HG03196 (cell line): ENCODE measurements around the gene OR4B1.
"Not testable (repeated sequence)": the region's sequence is repeated elsewhere in the genome, so short reads cannot be mapped to it uniquely, and the experiment has no call there.

ENCODE experiments used
- ATAC-seq: cut with Tn5 transposase; IDR thresholded peaks from one replicate; pipeline ENCODE4 v1.9.1; 2021; ENCODE audit not compliant: unreplicated experiment

OR4B1 gene, protein sequence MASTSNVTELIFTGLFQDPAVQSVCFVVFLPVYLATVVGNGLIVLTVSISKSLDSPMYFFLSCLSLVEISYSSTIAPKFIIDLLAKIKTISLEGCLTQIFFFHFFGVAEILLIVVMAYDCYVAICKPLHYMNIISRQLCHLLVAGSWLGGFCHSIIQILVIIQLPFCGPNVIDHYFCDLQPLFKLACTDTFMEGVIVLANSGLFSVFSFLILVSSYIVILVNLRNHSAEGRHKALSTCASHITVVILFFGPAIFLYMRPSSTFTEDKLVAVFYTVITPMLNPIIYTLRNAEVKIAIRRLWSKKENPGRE

DNA sequence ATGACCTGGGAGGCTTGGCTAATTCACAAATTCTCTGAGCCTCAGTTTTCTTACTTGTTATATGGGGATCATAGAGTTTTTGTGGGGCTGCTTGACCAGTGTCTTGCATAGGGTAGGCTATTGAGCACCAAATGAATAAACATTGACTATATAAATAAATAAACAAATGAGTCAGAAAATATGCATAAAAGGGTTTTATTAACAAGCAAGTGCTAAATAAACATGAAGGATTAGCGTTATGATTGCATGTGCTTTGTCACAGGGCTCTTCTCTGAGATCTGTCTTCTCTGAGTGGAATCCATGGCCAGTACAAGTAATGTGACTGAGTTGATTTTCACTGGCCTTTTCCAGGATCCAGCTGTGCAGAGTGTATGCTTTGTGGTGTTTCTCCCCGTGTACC lies at the start of gene OR4B1:
Gene OR4B1, plus strand, starts transcription at position 301 of the 400 bp plus-strand sequence. Its CDS starts 0 bp downstream, at position 301.
- no peak for ATAC-seq

DNA sequence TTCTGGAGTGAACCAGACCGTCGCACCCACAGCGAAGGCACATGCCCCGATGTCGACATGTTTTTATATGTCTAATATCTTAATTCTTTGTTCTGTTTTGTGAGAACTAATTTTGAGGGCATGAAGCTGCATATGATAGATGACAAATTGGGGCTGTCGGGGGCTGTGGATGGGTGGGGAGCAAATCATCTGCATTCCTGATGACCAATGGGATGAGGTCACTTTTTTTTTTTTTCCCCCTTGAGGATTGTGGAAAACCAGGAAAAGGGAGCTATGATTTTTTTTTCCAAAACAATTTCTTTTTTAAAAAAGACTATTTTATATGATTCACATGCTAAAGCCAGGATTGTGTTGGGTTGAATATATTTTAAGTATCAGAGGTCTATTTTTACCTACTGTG lies 49.2 kb upstream of the OR4B1 start:
- ATAC-seq: no peak

DNA sequence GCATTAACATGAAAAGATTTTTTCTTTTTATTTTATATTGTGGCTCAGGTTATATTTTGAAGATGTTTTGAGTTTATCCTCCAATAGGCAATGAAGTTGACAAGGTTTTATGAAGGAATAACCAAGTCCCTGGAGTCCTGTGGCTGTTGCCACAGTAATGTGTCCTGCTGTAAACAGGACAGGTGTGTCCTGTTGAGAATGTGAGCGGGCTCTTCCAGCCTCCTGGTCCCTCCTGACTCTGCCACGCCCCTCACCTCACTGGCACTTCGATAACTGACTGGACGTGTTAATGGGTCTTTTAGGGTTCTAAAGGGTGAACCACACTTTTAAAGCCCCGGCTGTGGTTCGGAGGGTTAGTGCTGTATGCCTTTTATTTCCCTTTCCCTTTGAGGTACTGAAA lies 47.8 kb upstream of the OR4B1 start:
- no peak for ATAC-seq

DNA sequence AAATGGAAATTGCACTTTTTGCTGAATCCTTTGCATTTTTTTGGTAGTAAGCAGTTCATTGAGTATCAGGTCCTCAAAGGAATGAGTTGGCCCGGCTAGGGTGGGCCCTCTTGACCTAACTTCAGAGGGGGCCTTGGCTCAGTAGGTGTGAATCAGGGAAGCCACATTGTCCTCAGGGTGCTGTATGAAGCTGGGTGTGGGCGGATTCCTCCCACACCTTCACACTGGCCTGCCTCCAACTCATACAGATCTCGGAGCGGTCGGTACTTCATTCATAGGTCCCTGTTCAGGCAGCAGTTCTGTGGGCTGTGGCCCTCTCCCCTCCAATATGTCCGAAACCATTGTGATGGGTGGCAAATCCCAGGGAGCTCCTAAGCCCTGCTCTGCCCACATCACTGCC lies 47.4 kb upstream of the OR4B1 start:
- ATAC-seq: no peak

DNA sequence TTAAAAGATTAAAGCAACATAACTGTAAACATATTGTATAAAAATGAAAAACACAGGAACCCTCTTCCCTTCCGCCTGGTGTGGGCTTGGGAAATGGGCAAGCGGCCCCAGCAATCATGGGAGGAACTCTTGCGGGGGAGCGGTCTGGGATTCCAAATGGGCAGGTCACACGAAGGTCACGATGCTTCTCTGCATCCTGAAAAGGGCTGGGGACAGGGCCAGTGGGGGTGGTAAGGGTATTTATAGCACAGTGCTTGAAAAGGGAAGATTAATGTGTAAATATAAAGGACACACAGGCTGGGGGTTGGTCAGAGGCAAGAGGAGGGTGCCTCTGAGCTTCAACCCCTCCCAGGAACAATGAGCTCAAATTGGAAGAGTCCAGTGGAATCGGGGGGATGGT lies 46.9 kb upstream of the OR4B1 start:
- ATAC-seq: no peak

DNA sequence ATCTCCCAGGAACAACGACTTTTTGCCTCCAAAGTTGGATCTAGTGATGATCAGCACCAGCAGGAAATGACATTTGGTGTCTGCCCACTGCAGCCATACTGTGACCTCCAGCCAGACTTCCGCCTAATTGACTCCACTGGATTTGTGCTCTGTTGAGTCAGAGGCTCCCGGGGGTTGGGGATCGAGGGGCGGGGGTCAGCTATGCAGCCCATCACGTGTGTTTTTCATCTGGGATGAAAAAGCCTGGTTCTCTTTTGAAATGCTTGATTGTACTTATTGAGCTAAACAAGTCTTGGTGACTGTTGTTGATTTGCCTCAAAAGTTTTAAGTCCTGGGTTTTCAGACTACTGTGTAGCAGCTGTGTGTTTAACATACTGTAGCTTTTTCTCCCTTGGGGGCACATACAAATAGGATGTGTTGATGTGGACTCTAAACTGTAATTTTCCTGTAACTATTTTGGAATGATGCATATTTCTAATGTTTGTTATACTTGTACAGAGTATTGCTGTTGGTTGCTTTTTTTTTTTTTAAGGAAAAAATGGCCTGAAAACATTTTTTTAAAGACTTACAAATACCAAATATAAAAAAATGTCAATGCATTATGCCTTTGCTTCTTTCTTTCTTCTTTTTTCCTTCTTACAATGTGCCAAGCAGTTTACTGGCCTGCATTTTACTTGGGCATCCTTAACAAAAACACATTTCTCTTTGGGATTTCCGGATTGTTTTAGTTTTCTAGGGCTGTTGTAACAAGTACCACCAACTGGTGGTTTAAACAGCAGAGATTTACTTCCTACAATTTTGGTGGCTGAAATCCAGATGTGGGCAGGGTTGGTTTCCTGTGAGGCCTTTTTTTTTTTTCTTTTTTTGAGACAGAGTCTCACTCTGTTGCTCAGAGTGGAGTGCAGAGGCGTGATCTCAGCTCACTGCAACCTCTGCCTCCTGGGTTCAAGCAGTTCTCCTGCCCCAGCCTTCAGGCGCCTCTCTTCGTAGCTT lies 46.1 kb upstream of the OR4B1 start:
- no peak for ATAC-seq

DNA sequence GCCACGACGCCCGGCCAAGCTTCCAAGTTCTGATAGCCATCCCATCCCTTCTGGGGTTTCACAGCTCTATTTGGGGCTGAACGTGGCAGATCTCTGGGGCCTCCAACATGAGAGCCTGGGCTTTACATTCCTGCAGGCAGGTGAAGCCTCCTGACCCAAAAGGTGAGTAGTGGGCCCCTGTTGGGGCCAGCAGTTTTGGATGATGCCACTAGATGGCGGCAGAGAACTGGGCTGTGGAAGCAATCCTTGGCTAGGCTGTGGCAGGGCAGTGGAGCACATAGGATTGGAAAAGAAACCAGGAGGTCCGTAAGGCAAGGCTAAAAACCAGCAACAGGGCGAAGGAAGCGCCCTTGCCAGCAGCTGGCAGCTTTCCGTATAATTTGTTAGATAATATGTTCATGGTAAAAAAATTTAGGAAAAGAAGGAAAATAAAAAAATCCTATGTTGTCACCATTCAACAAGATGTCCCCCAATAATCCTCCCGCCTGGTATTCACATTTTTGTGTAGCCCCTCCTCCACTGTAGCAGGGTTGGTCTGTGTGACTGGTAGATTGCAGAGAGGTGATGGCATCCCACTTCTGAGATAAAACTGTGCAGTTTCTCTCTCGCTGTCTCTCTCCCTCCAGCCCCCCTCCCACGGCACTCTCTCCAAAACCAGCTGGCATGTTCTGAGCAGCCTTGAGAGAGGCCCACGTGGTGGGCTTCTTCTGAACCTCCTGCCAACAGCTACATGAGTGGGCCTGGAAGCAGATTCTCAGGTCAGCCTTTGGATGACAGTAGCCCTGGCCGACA lies 43.6 kb upstream of the OR4B1 start:
- no peak for ATAC-seq

DNA sequence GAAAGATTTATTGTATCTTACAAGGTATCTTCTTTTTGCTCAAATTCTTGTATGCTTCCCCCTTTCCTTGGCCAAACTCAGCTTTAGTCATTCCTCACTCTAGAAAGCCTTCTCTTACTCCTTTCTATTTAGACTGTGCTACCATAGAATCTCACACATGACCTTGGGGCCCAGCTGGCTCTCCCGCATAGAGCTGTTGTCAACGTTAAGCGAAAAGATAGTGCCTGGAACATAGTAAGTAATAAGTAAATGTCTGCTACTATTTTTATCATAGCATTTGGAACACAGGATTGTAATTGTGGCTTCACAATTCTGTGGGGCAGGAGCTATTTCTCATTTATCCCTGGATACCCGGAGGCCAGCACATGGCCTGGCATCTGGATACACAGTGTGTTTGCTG lies 38.9 kb upstream of the OR4B1 start:
- ATAC-seq: no peak

DNA sequence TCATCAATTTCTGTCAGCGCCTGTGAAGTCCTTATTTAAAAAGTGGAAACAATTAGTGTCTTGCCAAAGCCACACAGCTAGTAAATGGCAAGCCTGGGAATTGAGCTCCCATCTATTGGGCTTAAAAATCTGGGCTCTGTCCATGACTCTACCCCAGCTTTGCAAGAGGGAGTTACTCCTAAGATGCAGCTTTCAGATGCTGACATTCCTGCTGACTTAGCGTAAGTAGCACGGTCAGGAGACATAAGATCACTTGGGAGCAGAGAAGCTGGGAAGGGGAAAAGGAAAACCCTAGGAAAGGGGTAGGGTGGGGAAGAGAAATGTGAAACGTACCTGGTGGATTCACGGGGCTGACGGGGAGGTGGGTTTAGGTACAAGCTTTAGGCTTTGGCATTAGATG lies 36.0 kb upstream of the OR4B1 start:
- ATAC-seq: no peak

DNA sequence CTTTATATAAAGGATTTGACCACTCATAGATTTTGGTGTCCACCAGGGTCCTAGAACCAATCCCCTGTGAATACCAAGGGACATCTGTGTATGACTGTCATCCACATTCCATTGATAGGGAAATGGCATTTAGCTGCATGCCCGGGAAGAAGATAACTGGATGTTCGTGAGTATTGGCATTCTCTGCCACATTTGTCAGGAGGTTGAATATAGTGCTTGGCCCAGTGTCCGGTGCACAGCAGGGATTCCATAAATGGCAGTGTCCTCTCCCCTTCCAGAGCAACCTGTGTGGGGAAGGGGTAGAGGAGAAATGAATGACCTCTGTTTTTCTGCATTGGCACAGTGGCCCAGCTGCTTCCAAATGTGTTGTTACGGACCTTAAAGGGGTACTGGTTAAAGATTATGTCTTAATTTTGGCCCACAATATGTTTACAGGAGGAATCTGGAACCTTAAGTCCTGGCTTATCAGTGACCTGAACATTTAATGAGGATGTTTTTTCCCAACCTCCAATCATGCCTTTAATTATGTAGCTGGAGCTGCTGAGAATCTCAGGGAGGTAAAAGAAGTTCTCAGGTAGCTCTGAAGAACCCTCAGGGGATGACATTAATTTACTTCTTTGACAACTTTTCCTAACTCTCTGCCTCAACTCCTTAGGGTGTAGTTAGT lies 33.6 kb upstream of the OR4B1 start:
- no peak for ATAC-seq

DNA sequence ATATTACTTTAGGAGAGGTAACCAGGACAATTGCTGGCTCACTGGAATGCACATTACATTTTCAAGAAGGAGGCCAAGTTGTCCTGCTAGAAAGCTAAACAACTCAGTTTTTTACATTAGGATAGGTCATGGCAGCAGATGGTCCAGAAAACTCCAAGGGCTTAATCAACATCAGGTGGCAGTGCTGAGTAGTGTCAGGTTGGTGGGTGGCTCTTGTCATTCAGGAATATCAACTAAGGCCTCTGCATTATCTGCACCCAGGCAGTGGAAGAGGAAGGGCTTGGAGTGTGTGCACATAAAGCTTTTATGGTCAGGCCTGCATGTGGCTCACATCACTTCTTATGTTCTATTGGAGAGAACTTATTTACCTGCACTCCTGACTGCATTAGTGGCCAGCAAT lies 32.2 kb upstream of the OR4B1 start:
- ATAC-seq: no peak

DNA sequence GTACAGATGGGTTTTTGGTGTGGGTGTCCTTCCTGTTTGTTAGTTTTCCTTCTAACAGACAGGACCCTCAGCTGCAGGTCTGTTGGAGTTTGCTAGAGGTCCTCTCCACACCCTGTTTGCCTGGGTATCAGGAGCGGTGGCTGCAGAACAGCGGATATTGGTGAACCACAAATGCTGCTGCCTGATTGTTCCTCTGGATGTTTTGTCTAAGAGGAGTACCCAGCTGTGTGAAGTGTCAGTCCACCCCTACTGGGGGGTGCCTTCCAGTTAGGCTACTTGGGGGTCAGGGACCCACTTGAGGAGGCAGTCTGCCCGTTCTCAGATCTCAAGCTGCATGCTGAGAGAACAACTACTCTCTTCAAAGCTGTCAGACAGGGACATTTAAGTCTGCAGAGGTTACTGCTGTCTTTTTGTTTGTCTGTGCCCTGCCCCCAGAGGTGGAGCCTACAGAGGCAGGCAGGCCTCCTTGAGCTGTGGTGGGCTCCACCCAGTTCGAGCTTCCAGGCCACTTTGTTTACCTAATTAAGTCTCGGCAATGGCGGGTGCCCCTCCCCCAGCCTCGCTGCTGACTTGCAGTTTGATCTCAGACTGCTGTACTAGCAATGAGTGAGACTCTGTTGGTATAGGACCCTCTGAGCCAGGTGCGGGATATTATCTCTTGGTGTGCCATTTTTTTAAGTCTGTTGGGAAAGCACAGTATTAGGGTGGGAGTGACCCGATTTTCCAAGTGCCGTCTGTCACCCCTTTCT lies 25.5 kb upstream of the OR4B1 start:
- ATAC-seq: not testable (repeated sequence)

DNA sequence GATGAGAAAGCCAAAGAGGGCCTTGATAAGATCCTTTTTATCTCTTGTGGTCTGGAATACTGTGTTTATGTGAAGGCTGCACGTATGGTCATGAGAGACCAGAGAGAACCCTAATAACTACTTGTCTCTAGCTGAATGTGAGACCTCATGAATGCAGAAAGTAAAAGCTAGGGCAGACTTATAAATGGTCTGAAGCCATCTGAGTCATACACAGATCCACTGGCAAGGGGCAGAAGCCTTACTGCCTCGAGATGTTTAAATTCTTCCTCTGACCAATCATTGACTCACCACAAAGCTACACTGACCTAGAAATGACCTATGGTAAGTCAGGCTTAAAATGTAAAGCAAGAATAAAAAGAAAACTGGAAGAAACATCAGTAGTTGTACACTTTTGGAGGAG lies 22.7 kb upstream of the OR4B1 start:
- ATAC-seq: no peak

DNA sequence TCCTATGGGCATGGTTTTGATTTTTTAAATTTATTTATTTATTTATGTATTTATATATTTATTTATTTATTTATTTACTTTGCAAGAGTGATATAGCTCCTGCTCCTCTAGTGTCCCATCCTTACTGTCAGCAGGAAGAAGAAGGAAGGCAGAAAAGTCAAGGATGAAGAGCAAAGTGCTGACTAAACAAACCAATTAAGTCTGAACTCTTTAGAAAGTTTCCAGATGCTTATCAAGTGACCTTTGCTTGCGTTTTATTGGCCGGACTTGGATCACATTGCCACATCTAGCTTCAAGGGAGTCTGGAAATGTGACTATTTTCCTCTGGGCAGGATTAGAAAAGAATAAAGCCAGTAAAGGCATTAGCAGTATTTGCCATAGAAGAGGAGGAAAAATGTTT lies 8.7 kb upstream of the OR4B1 start:
- no peak for ATAC-seq

DNA sequence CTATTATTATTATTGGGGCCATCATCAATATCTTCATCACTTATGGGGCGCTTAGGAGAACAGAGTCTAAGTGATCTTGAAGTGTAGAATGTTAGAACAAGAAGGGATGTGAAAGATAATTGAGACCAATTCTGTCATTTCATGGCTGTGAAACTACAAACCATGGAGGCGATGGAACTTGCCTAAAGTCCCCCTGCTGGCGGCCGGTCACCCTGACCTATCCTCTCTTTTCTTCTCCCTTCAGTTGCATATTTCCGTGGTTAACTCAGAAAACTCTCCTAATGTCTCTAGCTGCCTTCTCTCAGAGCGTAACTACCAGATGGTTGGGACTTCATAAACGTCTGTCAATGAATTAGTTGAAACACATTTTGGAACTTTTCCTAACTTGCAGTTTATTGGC lies 6.6 kb upstream of the OR4B1 start:
- ATAC-seq: no peak

DNA sequence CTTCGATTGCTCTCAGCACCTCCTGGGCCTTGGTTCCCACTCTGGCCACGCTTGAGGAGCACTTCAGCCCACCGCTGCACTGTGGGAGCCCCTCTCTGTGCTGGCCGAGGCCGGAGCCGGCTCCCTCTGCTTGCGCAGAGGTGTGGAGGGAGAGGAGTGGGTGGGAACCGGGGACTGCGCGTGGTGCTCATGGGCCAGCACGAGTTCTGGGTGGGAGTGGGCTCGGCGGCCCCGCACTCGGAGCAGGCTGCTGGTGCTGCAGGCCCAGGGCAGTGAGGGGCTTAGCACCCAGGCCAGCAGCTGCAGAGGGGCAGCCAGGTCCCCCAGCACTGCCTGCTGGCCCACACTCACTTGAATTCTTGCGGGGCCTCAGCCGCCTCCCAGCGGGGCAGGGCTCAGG lies 12.2 kb downstream of the OR4B1 start:
- no peak for ATAC-seq

DNA sequence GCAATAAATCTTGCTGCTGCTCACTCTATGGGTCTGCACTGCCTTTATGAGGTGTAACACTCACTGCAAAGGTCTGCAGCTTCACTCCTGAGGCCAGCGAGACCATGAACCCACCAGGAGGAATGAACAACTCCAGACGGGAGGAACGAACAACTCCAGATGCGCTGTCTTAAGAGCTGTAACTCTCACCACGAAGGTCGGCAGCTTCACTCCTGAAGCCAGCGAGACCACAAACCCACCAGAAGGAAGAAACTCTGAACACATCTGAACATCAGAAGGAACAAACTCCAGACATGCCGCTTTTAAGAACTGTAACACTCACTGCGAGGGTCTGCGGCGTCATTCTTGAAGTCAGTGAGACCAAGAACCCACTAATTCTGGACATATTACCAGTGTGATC lies 13.4 kb downstream of the OR4B1 start:
- ATAC-seq: not testable (repeated sequence)

DNA sequence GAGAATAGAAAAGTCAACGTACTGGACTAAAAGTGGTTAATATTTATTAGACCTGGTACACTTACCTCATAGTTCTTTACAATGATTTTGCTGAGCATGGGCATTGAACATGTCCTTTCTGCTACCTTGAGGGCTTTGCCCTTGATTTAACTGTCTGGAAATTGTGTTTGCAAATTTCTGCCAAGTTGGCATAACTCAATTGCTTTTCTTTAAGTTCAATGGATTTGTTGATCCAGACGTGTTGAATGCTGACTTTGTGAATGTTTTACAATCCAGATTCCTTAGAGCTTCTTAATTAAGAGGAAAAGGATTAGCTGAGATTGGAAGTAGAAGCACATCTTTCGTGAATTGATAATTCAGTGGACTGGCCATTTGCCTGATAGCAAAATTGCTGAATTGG lies 21.1 kb downstream of the OR4B1 start:
- ATAC-seq: no peak

DNA sequence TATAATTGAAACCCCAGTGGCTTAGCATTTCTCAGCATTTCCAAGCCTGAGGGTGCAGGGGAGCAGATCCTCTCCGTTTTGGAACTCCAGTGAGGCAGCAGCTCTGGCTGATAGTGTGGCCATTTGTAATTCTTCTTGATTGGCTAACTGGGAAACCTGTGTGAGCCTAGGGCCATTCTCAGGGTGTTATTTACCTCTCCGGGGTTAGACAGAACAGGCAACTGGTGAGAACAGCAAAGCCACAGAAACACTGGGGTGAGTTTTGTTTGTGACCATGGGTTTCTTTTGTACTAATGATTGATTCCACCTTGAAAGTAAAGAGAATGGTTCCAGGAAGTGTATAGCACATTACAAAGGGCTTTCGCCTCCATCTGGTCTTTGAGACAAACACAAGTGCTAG lies 25.9 kb downstream of the OR4B1 start:
- ATAC-seq: no peak

DNA sequence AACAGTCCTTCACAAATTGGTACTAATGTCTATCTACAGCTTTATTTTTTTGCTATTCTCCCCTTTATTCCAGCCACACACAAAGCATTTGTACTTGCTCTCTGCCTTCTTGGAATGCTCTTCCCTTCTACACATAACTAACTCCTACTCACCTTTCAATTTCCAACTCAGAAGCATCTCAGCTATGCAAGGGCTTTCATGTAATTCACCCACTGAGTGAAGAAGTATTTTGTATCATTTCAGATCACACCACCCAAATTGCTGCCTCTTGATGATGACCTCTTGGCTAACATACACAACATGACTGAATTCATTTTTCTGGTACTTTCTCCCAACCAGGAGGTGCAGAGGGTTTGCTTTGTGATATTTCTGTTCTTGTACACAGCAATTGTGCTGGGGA lies 28.2 kb downstream of the OR4B1 start, which contains the start of gene OR4X2:
Gene OR4X2, plus strand, starts transcription at position 301 of the 400 bp plus-strand sequence. Its CDS starts 0 bp downstream, at position 301.
- ATAC-seq: no peak
